MM.1S (cell line): ENCODE data around the gene OR52B6.

Experiments
- DNase-seq: peaks from one replicate; pipeline ENCODE4 v3.0.0-alpha.2; 2015
- H2AFZ ChIP-seq: fragments of 300-600 bp; sonication (generic); 2 replicates; pipeline ENCODE4 v1.6.0; 2016; ENCODE audit warnings: antibody characterized with exemption, low read length
- H3F3A ChIP-seq: fragments of 300-600 bp; sonication (generic); 2 replicates; pipeline ENCODE4 v1.6.1; 2016; ENCODE audit warnings: mild to moderate bottlenecking, antibody characterized with exemption, low read length, moderate library complexity, mixed read lengths; ENCODE audit not compliant: insufficient read depth
- H3K27ac ChIP-seq: fragments of 300-600 bp; sonication (generic); 2 replicates; pipeline ENCODE4 v1.5.1; 2016; ENCODE audit warnings: mild to moderate bottlenecking, low read length
- H3K27me3 ChIP-seq: fragments of 300-600 bp; sonication (generic); replicated peaks from 2 replicates; pipeline ENCODE4 v1.6.0; 2016; ENCODE audit warnings: low read length; ENCODE audit not compliant: insufficient read depth
- H3K36me3 ChIP-seq: fragments of 300-600 bp; sonication (generic); replicated peaks from 2 replicates; pipeline ENCODE4 v1.6.1; 2016; ENCODE audit warnings: mild to moderate bottlenecking, low read length, mixed read lengths; ENCODE audit not compliant: insufficient read depth
- H3K4me1 ChIP-seq: fragments of 300-600 bp; sonication (generic); 2 replicates; pipeline ENCODE4 v1.6.1; 2016; ENCODE audit warnings: low read length, mixed read lengths
- H3K4me2 ChIP-seq: fragments of 300-600 bp; sonication (generic); 2 replicates; pipeline ENCODE4 v1.6.0; 2016; ENCODE audit warnings: low read depth, low read length
- H3K4me3 ChIP-seq: fragments of 300-600 bp; sonication (generic); 2 replicates; pipeline ENCODE4 v1.5.1; 2016; ENCODE audit warnings: low read length, mixed read lengths
- H3K79me2 ChIP-seq: fragments of 300-600 bp; sonication (generic); 2 replicates; pipeline ENCODE4 v1.6.1; 2016; ENCODE audit warnings: mixed run types, low read length, mixed read lengths
- H3K9ac ChIP-seq: fragments of 300-600 bp; sonication (generic); 2 replicates; pipeline ENCODE4 v1.6.1; 2016; ENCODE audit warnings: low read length, mixed read lengths
- H3K9me2 ChIP-seq: fragments of 300-600 bp; sonication (generic); replicated peaks from 2 replicates; pipeline ENCODE4 v1.6.1; 2016; ENCODE audit warnings: mild to moderate bottlenecking, low read length, mixed read lengths; ENCODE audit not compliant: insufficient read depth
- H3K9me3 ChIP-seq: fragments of 300-600 bp; sonication (generic); replicated peaks from 2 replicates; pipeline ENCODE4 v1.6.1; 2016; ENCODE audit warnings: mild to moderate bottlenecking, low read length, mixed read lengths; ENCODE audit not compliant: insufficient read depth
- H4K20me1 ChIP-seq: fragments of 300-600 bp; sonication (generic); 2 replicates; pipeline ENCODE4 v1.6.1; 2016; ENCODE audit warnings: mild to moderate bottlenecking, low read length, moderate library complexity, mixed read lengths; ENCODE audit not compliant: insufficient read depth
- EZH2 ChIP-seq: fragments of 300-600 bp; sonication (generic); optimal IDR thresholded peaks from 2 replicates; pipeline ENCODE3; 2017; ENCODE audit warnings: low read depth, mild to moderate bottlenecking, antibody characterized with exemption, low read length, mixed read lengths
- EZH2phosphoT487 ChIP-seq: fragments of 300-600 bp; sonication (generic); IDR thresholded peaks from 2 replicates; pipeline ENCODE4 v1.6.1; 2018; ENCODE audit warnings: antibody characterized with exemption, low read length
- TF ChIP-seq, protein P1 (sequence below): fragments of 300-600 bp; sonication (generic); IDR thresholded peaks from 2 replicates; pipeline ENCODE4 v1.5.1; 2016; ENCODE audit warnings: antibody characterized with exemption, low read length, mixed read lengths

Gene OR52B6

DNA sequence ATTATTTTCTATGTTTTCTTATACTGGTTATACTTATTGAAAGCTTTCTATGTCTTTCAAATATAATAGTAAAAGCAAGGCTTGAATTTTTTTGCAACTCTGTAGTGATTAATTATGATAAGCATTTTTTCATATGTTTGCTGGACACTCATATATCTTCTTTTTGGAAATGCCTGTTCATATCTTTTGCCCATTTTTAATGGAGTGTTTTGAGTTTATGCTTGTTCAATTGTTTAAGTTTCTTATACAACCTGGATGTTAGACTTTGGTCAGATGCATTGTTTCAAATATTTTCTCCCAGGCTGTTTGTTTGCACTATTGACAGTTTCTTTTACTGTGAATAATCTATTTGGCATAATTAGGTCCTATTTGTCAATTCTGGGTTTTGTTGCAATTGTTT is 44.2 kb upstream of the OR52B6 start:
- no peaks in the 10 kb centered on the region for H3K4me1 ChIP-seq
- no peaks in the 10 kb centered on the region for H3K9me3 ChIP-seq
- H3K27me3 ChIP-seq, result no peaks in the 10 kb centered on the region
- H3K4me3 ChIP-seq, result no peak overlapping the region
- no peak overlapping the region for H3K4me2 ChIP-seq
- no peak overlapping the region for H3K9ac ChIP-seq
- H3K9me2 ChIP-seq, result no peaks in the 10 kb centered on the region
- H2AFZ ChIP-seq, result no peak overlapping the region
- no peak overlapping the region for H3K27ac ChIP-seq
- H3K79me2 ChIP-seq, result no peaks in the 10 kb centered on the region
- no peaks in the 10 kb centered on the region for H4K20me1 ChIP-seq
- no peak for TF ChIP-seq EZH2phosphoT487
- TF ChIP-seq, protein P1, sequence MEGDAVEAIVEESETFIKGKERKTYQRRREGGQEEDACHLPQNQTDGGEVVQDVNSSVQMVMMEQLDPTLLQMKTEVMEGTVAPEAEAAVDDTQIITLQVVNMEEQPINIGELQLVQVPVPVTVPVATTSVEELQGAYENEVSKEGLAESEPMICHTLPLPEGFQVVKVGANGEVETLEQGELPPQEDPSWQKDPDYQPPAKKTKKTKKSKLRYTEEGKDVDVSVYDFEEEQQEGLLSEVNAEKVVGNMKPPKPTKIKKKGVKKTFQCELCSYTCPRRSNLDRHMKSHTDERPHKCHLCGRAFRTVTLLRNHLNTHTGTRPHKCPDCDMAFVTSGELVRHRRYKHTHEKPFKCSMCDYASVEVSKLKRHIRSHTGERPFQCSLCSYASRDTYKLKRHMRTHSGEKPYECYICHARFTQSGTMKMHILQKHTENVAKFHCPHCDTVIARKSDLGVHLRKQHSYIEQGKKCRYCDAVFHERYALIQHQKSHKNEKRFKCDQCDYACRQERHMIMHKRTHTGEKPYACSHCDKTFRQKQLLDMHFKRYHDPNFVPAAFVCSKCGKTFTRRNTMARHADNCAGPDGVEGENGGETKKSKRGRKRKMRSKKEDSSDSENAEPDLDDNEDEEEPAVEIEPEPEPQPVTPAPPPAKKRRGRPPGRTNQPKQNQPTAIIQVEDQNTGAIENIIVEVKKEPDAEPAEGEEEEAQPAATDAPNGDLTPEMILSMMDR, result no peak
- no peak for TF ChIP-seq EZH2
- no peaks in the 10 kb centered on the region for H3F3A ChIP-seq
- no peak for DNase-seq
- no peaks in the 10 kb centered on the region for H3K36me3 ChIP-seq

DNA sequence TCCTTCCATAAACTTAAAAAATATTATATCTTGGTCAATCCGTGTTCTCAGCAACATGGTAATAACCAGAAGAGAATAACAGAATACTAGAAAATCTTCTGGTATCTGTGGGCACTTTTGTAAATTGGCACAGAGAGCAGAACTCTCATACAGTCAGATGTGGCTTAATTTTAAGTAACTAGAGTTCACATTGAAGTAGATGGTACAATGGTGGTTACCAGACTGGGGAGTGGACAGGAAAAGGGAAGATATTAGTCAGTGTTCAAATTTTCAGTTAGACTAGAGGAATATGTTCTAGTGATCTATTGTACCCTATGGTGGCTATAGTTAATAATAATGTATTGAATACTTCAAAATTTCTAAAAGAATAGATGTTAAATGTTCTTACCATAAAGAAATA is 39.2 kb upstream of the OR52B6 start:
- Histone ChIP-seq H3K27ac (no peak overlapping the region), H3K27me3 (no peaks in the 10 kb centered on the region), H3F3A (no peaks in the 10 kb centered on the region), H3K9ac (no peak overlapping the region), H3K79me2 (no peaks in the 10 kb centered on the region), H3K9me3 (no peaks in the 10 kb centered on the region), H3K4me3 (no peak overlapping the region), H3K9me2 (no peaks in the 10 kb centered on the region), H4K20me1 (no peaks in the 10 kb centered on the region), H3K4me2 (no peak overlapping the region), H3K4me1 (no peaks in the 10 kb centered on the region), H2AFZ (no peak overlapping the region), H3K36me3 (no peaks in the 10 kb centered on the region)
- DNase-seq, result no peak
- TF ChIP-seq EZH2, result no peak
- TF ChIP-seq, protein P1, result no peak
- no peak for TF ChIP-seq EZH2phosphoT487

DNA sequence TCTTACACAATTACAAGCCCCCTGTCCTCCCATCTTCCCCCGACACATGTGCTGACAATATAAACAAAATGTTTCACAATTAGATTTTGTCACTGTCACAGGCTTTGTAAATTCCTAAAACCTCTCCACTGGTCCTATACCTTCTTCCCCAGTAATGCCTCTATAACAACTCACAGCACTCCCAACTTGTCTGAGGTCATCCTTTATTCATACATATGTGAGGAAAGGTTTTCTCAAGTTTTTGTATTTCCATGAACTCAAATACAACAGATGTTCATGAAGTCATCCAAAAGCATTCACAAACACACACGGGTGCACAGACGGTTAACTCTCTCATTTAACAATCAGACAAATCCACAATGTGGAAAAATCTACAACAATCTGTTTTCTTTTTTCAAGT is 34.2 kb upstream of the OR52B6 start:
- H3K79me2 ChIP-seq, result no peaks in the 10 kb centered on the region
- H3K4me1 ChIP-seq, result peaks cover 8% of the 10 kb centered on the region; the same call in 1 of the 2 replicates
- H3K4me2 ChIP-seq, result no peak overlapping the region
- DNase-seq, result no peak
- H2AFZ ChIP-seq, result no peak overlapping the region
- H3K9ac ChIP-seq, result no peak overlapping the region
- H3K27ac ChIP-seq, result no peak overlapping the region
- H3K36me3 ChIP-seq, result no peaks in the 10 kb centered on the region
- no peaks in the 10 kb centered on the region for H3K9me2 ChIP-seq
- no peaks in the 10 kb centered on the region for H3K27me3 ChIP-seq
- TF ChIP-seq EZH2phosphoT487 (no peak), EZH2 (no peak)
- TF ChIP-seq, protein P1, result no peak
- no peaks in the 10 kb centered on the region for H3K9me3 ChIP-seq
- H4K20me1 ChIP-seq, result no peaks in the 10 kb centered on the region
- H3F3A ChIP-seq, result no peaks in the 10 kb centered on the region
- H3K4me3 ChIP-seq, result no peak overlapping the region
